Epithelial cell of proximal tubule (primary cell): ENCODE measurements around the gene AKAP13. TPM values are rescaled to one million over a fixed set of nuclear protein-coding genes. Genes with fewer than 3 reads are reported as not detected.
A peak's percentile ranks its signal among the peaks of the same experiment; 100 is the strongest.

Source experiments
- DNase-seq: peaks from one replicate; pipeline ENCODE4 v3.0.0-alpha.2; 2011; ENCODE audit warnings: low read depth
- H3K4me3 ChIP-seq: 2 replicates; pipeline ENCODE4 v1.5.1; 2011; ENCODE audit warnings: low read depth, mild to moderate bottlenecking, low read length
- total RNA-seq: library from RNA; depleted of rRNA; stranded (reverse); fragments of >200 nt; gene quantifications from 2 replicates; pipeline ENCODE4 v1.2.3, GENCODE V29; 2015
- TF ChIP-seq, protein P1 (sequence below): conservative IDR thresholded peaks from 2 replicates; pipeline ENCODE4 v1.5.1; 2012; ENCODE audit warnings: low read depth, mild to moderate bottlenecking, low read length

AKAP13 gene
- total RNA-seq, 1 donor from 2014 or later, result 40.9 TPM

DNA sequence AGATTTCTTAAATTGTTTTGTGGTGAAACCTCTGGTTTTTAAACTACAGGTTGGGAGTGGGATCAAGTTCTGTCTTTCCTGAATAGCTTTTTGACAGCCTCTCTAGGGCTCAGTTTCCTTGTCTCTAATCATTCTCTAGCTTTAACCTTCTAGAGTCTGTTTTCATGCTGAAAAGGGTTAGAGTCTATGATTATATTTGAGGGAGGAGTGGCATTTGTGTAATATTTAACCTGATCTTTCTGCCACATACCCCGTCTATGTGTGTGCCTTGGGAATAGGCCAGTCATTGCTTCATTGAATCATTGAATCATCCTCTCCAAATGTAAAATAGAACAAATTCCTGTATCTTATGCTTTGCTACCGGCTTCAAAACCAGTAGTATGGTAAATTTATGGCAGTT, 209.4 kb downstream of the AKAP13 start:
- DNase-seq, result peak; percentile 84
- TF ChIP-seq, protein P1, sequence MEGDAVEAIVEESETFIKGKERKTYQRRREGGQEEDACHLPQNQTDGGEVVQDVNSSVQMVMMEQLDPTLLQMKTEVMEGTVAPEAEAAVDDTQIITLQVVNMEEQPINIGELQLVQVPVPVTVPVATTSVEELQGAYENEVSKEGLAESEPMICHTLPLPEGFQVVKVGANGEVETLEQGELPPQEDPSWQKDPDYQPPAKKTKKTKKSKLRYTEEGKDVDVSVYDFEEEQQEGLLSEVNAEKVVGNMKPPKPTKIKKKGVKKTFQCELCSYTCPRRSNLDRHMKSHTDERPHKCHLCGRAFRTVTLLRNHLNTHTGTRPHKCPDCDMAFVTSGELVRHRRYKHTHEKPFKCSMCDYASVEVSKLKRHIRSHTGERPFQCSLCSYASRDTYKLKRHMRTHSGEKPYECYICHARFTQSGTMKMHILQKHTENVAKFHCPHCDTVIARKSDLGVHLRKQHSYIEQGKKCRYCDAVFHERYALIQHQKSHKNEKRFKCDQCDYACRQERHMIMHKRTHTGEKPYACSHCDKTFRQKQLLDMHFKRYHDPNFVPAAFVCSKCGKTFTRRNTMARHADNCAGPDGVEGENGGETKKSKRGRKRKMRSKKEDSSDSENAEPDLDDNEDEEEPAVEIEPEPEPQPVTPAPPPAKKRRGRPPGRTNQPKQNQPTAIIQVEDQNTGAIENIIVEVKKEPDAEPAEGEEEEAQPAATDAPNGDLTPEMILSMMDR, result no peak
- no peak overlapping the region for H3K4me3 ChIP-seq

DNA sequence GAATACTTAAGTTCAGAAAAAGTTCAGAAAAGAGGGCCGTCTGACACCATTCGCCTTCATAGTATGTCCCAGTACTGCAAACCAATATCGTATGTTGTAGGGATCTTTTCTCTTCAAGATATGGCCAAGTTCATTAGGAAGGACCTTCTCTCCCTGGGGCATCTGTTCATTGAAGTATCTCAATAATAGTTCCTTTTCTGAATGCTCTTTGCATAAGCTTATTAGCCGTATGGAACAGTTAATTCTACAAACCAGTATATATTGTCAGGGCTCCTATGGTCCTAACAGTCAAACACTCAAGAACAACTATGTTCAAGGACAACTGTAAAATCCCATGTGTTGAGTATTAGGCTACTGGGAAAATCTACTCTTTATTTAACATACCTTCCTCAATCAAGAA, 211.2 kb downstream of the AKAP13 start:
- H3K4me3 ChIP-seq, result no peak overlapping the region
- TF ChIP-seq, protein P1, result no peak
- DNase-seq, result no peak

DNA sequence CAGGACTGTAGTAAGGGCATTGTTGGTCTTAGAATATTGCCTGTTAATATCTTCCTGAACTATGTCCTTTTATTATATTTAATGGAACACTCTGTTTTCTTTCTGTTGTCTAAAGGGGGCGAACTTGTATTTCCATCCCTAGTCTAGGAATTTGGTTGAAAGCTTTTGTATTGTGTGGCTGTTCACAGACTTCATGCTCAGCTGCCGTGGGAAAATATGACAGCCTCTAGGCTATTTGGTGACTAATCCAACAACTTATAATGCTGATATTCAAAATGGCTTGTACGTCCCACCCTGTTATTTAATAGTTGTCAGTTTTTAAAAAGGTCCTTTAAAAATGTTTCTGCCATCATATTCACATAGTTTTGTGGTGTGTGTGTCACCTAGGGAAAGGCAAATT, 211.7 kb downstream of the AKAP13 start:
- TF ChIP-seq, protein P1, result peak; percentile 41
- DNase-seq, result no peak
- H3K4me3 ChIP-seq, result no peak overlapping the region

- no peak overlapping the region for H3K4me3 ChIP-seq
- TF ChIP-seq, protein P1, result no peak
- no peak for DNase-seq
Observed at GRCh38 chr15:85593809-85594445, 213.5 kb downstream of the AKAP13 start.

DNA sequence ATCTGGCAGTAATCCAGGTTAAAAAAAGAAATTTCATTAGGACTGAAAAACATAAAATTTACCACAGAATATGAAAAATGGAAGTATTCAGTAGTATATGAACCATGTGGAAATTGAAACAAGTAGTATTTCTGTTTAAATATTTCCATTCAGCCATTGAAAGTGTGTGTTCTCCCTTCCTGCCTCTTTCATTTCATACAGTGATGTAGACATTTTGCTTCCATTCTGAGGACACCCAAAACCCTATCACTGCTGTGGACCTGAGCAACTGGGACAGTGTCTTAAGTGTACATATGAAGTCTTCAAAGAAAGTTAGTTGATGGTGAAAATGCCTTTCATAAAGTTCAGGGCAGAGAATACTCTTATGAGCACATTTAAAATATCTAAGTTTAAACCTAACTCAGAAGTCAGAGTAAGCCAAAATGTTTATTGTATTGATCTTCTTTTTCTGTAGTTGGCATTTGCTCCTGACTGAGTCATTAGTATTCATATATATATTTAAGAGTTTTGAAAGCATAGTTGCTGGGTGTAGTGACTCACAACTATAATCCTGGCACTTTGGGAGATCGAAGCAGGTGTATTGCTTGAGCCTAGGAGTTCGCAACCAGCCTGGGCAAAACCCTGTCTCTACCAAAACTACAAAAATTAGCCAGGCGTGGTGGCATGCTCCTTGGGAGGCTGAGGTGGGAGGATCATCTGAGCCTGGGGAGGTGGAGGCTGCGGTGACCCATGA, 215.6 kb downstream of the AKAP13 start:
- TF ChIP-seq, protein P1, result no peak
- H3K4me3 ChIP-seq, result no peak overlapping the region
- no peak for DNase-seq

- TF ChIP-seq, protein P1, result no peak
- no peak overlapping the region for H3K4me3 ChIP-seq
Observed at GRCh38 chr15:85597155-85597815, 216.9 kb downstream of the AKAP13 start.

GRCh38 chr15:85598219-85598618, 217.8 kb downstream of the AKAP13 start:
- H3K4me3 ChIP-seq, result no peak overlapping the region
- no peak for DNase-seq
- TF ChIP-seq, protein P1, result no peak

More at GRCh38 chr15:85597155-85597815, 216.9 kb downstream of the AKAP13 start:
- no peak for DNase-seq
